ENCODE data around the gene AHRR.

DNA sequence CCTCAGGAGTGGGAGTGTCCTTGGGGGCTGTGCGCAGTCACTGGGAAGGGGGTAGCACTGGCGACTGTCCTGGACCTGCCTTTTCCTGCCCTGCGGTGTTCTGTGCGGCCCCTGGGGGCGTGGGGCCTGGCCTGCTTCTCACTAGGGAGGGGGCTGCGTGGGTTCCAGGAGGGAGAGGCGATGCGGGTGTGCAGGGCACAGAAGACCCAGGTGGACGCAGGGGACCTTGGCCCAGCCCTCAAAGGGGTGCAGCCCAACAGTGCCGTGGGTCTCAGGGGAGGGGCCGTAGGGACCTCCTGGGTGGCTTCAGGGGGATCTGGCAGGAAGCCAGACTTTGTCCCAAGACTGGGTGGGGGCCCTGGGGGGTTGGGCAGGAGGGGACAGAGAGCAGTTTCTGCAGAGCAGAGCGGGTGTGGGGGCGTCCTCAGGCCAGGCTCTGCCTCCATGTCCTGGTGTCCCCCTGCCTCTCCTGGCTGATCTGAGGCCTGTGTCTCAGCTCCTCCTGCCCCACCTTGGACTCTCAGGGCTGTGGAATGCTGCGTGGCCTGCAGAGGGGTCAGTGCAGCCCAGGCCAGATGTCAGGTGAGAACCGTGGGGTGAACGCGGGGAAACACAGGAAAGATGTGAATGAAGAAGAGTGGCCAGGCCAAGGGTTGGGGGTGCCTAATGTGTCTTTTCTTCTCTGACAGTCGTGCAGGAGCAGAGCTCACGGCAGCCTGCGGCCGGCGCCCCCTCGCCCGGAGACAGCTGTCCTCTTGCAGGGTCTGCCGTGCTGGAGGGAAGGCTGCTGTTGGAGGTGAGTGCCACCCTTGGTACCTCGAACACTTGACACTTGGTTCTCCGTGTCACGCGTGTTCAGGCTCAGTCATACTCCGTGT lies 54.6 kb downstream of the AHRR start:
- TF ChIP-seq EZH2 (IDR thresholded peaks at IDR 0.05; ENCODE audit: insufficient read depth, low read length), result no peak
- TF ChIP-seq, protein P1, sequence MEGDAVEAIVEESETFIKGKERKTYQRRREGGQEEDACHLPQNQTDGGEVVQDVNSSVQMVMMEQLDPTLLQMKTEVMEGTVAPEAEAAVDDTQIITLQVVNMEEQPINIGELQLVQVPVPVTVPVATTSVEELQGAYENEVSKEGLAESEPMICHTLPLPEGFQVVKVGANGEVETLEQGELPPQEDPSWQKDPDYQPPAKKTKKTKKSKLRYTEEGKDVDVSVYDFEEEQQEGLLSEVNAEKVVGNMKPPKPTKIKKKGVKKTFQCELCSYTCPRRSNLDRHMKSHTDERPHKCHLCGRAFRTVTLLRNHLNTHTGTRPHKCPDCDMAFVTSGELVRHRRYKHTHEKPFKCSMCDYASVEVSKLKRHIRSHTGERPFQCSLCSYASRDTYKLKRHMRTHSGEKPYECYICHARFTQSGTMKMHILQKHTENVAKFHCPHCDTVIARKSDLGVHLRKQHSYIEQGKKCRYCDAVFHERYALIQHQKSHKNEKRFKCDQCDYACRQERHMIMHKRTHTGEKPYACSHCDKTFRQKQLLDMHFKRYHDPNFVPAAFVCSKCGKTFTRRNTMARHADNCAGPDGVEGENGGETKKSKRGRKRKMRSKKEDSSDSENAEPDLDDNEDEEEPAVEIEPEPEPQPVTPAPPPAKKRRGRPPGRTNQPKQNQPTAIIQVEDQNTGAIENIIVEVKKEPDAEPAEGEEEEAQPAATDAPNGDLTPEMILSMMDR (IDR thresholded peaks at IDR 0.05; ENCODE audit: insufficient read depth, low read depth, low read length), result no peak
